ENCODE data around the gene SULF2. TPM values are rescaled to one million over a fixed set of nuclear protein-coding genes. Genes with fewer than 3 reads are reported as not detected.

Gene SULF2
- total and polyA plus RNA-seq, 2 of the 4 experiments (the other 2 are of a cell fraction), result 0.54 to 0.77 TPM

DNA sequence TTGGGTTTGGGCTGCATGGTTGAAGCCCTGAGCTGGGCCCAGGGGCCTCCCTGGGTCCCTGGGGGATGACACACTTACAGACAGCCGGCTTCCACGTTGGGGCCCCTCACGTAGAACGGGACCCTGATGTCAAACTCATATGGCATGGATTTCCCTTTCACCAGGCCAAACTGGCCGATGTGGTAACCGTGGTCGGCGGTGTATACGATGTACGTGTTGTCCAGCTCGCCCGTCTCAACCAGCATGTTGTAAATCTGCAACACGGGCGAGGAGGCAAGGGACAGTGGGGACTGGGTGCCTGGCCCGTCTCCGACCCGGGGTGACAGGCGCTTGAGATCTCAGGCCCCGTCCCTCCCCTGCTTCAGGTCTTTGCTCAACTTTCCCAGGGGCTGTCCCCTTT lies 102.4 kb downstream of the SULF2 start:
- dilution Hi-C loops (cut with HindIII; ENCODE audit: low sequenced_read_pairs, unreplicated experiment) (no loop called here), intact Hi-C loops (cut with micrococcal nuclease) (no loop called here), in situ Hi-C loops (cut with MboI; ENCODE audit: low sequenced_read_pairs) (loop anchor here (10.0 kb wide), 1 partner anchor 612 kb away; no protein-coding TSS in a partner anchor)
- no peak overlapping the region for H3K9ac ChIP-seq (ENCODE audit: low read depth, low read length)
- H3K23ac ChIP-seq (ENCODE audit: low read depth, low read length), result no peak overlapping the region
- H3K4me2 ChIP-seq (ENCODE audit: low read depth, low read length), result no peak overlapping the region
- no peak overlapping the region for H2BK5ac ChIP-seq (ENCODE audit: low read depth, low read length, poor library complexity, severe bottlenecking)
- H3K27me3 ChIP-seq (ENCODE audit: control insufficient read depth, insufficient read depth, low read length), result peaks cover 4% of the 10 kb centered on the region; the same call in 1 of the 2 replicates
- no peak overlapping the region for H2BK20ac ChIP-seq (ENCODE audit: low read depth, low read length)
- no peak overlapping the region for H3K4ac ChIP-seq (ENCODE audit: low read depth, low read length)
- H3K18ac ChIP-seq (ENCODE audit: low read depth, low read length), result no peak overlapping the region
- no peak overlapping the region for H3K14ac ChIP-seq (replicated peaks; ENCODE audit: low read depth, low read length)
- H3K79me1 ChIP-seq (ENCODE audit: low read depth in 1 of 2, low read length in 2 of 2), result no peaks in the 10 kb centered on the region
- POLR2A ChIA-PET (ENCODE audit: unreplicated experiment), result no interaction called here
- no peak for DNase-seq
- no peaks in the 10 kb centered on the region for H4K20me1 ChIP-seq (ENCODE audit: insufficient read depth, low read length)
- CTCF ChIA-PET, result no interaction called here
- no peak overlapping the region for H2AK9ac ChIP-seq (replicated peaks; ENCODE audit: low read depth, low read length, poor library complexity)
- TF ChIP-seq MAFK (IDR thresholded peaks at IDR 0.05; ENCODE audit: low read depth, low read length), result no peak
- TF ChIP-seq BHLHE40 (IDR thresholded peaks at IDR 0.05; ENCODE audit: low read depth, low read length), result no peak
- no peak for TF ChIP-seq CHD1 (IDR thresholded peaks at IDR 0.05; ENCODE audit: low read depth, low read length)
- no peak for TF ChIP-seq NFE2L2 (IDR thresholded peaks at IDR 0.05; ENCODE audit: low read depth, low read length)
- TF ChIP-seq SMC3 (IDR thresholded peaks at IDR 0.05; ENCODE audit: low read depth, low read length), result no peak
- TF ChIP-seq RAD21 (IDR thresholded peaks at IDR 0.05; ENCODE audit: low read length), result no peak
- TF ChIP-seq MAZ (IDR thresholded peaks at IDR 0.05; ENCODE audit: borderline replicate concordance, low read depth, low read length), result no peak
- no peak for TF ChIP-seq FOS (IDR thresholded peaks at IDR 0.05; ENCODE audit: low read depth, low read length)
- no peak overlapping the region for H4K5ac ChIP-seq (ENCODE audit: low read depth, low read length)
- no peak overlapping the region for H4K91ac ChIP-seq (ENCODE audit: insufficient read depth, low read depth, low read length)
- H3K56ac ChIP-seq (ENCODE audit: extremely low read depth, insufficient read depth, low read length), result no peak overlapping the region
- H3K4me1 ChIP-seq (ENCODE audit: control insufficient read depth, insufficient read depth, low read length), result peaks cover 3% of the 10 kb centered on the region; the same call in 1 of the 2 replicates
- no peak overlapping the region for H2AFZ ChIP-seq (replicated peaks; ENCODE audit: low read length, poor library complexity)
- 91% methylated on average over 13 of the region's 19 CpGs; no CpG with 5 or more reads in 1 of the 2 experiments for WGBS, 2 experiments (ENCODE audit: extremely low coverage in 2 of 2, insufficient read length in 1 of 2)
- no peak overlapping the region for H2AK5ac ChIP-seq (ENCODE audit: low read depth, low read length)
- ATAC-seq (ENCODE audit: low read depth), result no peak
- no peaks in the 10 kb centered on the region for H3K9me3 ChIP-seq (ENCODE audit: control insufficient read depth, insufficient read depth, low read length)
- no TSS peak for BruUV-seq (replicated peaks)
- no peak overlapping the region for H4K8ac ChIP-seq (ENCODE audit: low read depth in 2 of 2, low read length in 2 of 2)
- H2BK15ac ChIP-seq (ENCODE audit: low read depth, low read length), result no peak overlapping the region
- H3K9me1 ChIP-seq (ENCODE audit: insufficient read depth, low read length), result no peaks in the 10 kb centered on the region; the same call in 1 of the 2 replicates
- H3K27ac ChIP-seq (ENCODE audit: insufficient read depth, low read length), result no peak overlapping the region
- no peak overlapping the region for H3K4me3 ChIP-seq (ENCODE audit: insufficient read depth, low read depth, low read length)
- no peaks in the 10 kb centered on the region for H3K36me3 ChIP-seq (ENCODE audit: control insufficient read depth, insufficient read depth, low read length)
- no peak overlapping the region for H2BK120ac ChIP-seq (ENCODE audit: low read depth, low read length)

All from IMR-90 (cell line).